Small intestine (tissue), 7 donors: ENCODE data around the gene PARN. TPM values are rescaled to one million over a fixed set of nuclear protein-coding genes. Genes with fewer than 3 reads are reported as not detected.

Experiments
- DNase-seq, 2 donors: peaks; one replicate each; pipeline versions ENCODE4 v3.0.0 to v3.0.0-alpha.2; 2013
- FAIRE-seq: peaks from 2 replicates; lab custom pipeline; 2012; peaks lifted over from hg19 to GRCh38; lab: Jason Lieb, UNC
- H3K27ac ChIP-seq, 3 donors: one replicate each; pipeline ENCODE4 v1.5.1; 2013; ENCODE audit warnings: low read length in 2 of 3, mild to moderate bottlenecking in 2 of 3, control low read depth in 1 of 3, inconsistent platforms in 1 of 3, low read depth in 1 of 3, moderate library complexity in 1 of 3
- H3K27me3 ChIP-seq, 3 donors: one replicate each; pipeline ENCODE4 v1.6.1; 2013; ENCODE audit warnings: low read length in 3 of 3, inconsistent platforms in 1 of 3; ENCODE audit not compliant: control insufficient read depth in 3 of 3, insufficient read depth in 3 of 3
- H3K36me3 ChIP-seq, 3 donors: one replicate each; pipeline ENCODE4 v1.6.1; 2013; ENCODE audit warnings: low read length in 3 of 3, inconsistent platforms in 1 of 3, low read depth in 1 of 3, mild to moderate bottlenecking in 1 of 3, moderate library complexity in 1 of 3; ENCODE audit not compliant: control insufficient read depth in 3 of 3, insufficient read depth in 2 of 3
- H3K4me1 ChIP-seq, 3 donors: one replicate each; pipeline ENCODE4 v1.6.1; 2013; ENCODE audit warnings: low read length in 2 of 3, inconsistent platforms in 1 of 3, low read depth in 1 of 3, mild to moderate bottlenecking in 1 of 3, moderate library complexity in 1 of 3; ENCODE audit not compliant: control insufficient read depth in 3 of 3, insufficient read depth in 2 of 3
- H3K4me3 ChIP-seq, 3 donors: one replicate each; pipeline ENCODE4 v1.5.1; 2013; ENCODE audit warnings: low read length in 3 of 3, control low read depth in 1 of 3, inconsistent platforms in 1 of 3, low read depth in 1 of 3, mild to moderate bottlenecking in 1 of 3, moderate library complexity in 1 of 3
- H3K9me3 ChIP-seq, 2 donors: one replicate each; pipeline ENCODE4 v1.6.1; 2013; ENCODE audit warnings: low read depth in 1 of 2, low read length in 1 of 2; ENCODE audit not compliant: control insufficient read depth in 2 of 2, insufficient read depth in 1 of 2
- WGBS, 3 donors: extraction: QIAGEN DNeasy Blood & Tissue Kit; methylation state at CpG; one replicate each; pipeline ENCODE4 v1.1.7; 2013; 5-methylcytosine and 5-hydroxymethylcytosine counted together
- polyA plus RNA-seq, 4 donors: library from polyadenylated mRNA; stranded (reverse) in 3 of 4; unstranded in 1 of 4; fragments of 200-250 nt in 3 of 4; fragments of 120-200 nt in 1 of 4; gene quantifications; one replicate each; pipeline versions ENCODE4 v1.2.1 to v1.2.3, GENCODE V29; 2013
- donor health status: healthy with polysubstance abuse.
- donor health status: control.
- donor health status: control.
- donor health status: Bipolar disorder and iron deficiency.
- donor health status: healthy.

PARN gene
- polyA plus RNA-seq, 4 donors, result 11.1 to 25.5 (median 15.8) TPM

DNA sequence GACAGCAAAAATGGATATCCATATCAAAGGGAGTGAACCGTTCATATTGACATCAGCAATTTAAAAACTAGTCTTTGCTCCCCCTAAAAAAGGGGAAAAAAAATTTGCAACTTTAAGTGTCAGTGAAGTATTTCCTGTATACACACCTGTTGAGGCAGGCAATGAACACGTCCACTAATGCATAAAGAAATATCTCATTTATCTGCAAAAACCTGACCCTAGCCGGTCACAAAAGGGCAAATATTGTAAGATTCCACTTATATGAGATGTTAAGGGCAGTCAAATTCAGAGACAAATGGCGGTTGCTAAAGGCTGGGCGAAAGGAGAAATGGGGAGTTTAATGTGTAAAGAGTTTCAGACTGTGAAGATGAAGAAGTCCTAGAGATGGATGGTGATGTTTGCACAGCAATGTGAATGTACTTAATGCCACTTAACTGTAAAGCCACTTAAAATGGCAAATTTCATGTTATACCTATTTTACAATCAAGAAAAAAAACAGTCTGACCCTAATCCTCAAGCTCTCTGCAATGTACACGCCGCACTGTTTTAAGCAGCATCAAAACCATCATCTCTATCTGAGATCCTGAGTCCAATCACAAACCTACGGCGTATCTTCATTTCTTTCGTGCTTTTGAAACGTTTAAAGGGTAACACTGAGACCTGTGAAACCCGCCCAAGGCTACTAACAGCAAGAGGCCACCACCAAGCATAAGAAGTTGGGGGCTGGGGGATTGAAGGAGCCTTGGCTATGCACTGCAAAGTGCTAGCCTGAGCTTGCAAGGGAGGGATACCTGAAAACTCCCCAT is 1.1 kb downstream of the PARN start:
- 46 to 53% (median 51%) methylated on average over 12 of the region's 12 CpGs for WGBS, 3 donors
- H3K4me1 ChIP-seq, result peaks cover 0 to 10% (median 6%) of the 10 kb centered on the region in 3 donors
- peak overlapping the region; percentile 86 to 97 (median 86) for H3K27ac ChIP-seq
- FAIRE-seq (no peak), DNase-seq (no peak)
- peaks cover 0 to 3% of the 10 kb centered on the region in 2 donors for H3K9me3 ChIP-seq
- peak overlapping the region; percentile 83 to 97 (median 88) for H3K4me3 ChIP-seq
- H3K27me3 ChIP-seq, result no peaks in the 10 kb centered on the region
- H3K36me3 ChIP-seq, result peaks cover 2 to 18% (median 2%) of the 10 kb centered on the region in 3 donors

DNA sequence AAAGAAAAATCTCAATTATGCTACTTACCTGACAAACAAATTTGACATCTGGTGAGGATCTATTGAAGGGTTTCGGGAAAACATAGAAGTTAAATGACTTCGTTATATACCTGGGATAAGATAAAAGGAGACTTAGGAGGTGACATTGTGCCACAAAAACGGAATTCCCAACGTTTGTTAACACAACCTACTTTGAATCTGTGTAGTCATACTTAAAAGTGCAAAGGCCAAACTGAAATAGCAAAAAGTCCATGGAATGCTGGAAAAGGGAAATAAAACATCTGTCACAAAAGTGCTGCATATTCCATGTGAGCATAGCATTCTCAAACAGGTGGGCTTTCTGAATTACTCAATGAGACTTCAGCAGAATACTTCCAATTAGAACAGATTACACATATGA is 3.0 kb downstream of the PARN start:
- DNase-seq (no peak), FAIRE-seq (no peak)
- Histone ChIP-seq H3K4me3 (no peak overlapping the region), H3K27me3 (no peaks in the 10 kb centered on the region), H3K27ac (no peak overlapping the region), H3K36me3 (peaks cover 2 to 27% (median 2%) of the 10 kb centered on the region in 3 donors), H3K9me3 (peaks cover 0 to 3% of the 10 kb centered on the region in 2 donors), H3K4me1 (peaks cover 0 to 9% (median 4%) of the 10 kb centered on the region in 3 donors)
- WGBS, 3 donors, result 79 to 83% (median 80%) methylated on average over 4 of the region's 4 CpGs

DNA sequence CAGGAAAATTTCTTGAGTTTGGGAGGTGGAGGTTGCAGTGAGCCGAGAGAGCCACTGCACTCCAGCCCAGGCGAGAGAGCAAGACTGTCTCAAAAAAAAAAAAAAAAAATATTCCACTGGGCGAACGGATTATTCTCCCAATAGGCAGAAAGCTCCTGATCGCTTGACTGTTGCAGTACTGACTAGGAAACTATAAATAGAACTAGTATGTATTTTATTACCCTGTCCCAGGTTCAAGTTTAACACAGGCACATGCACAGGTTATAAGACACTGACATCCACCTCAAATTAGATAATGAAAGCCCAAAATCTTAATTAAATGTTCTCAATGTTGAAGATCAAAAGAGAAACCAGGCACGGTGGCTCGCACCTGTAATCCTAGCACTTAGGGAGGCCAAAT is 11.5 kb downstream of the PARN start:
- H3K4me1 ChIP-seq, result no peaks in the 10 kb centered on the region
- FAIRE-seq (no peak), DNase-seq (no peak)
- no peak overlapping the region for H3K27ac ChIP-seq
- no peak overlapping the region for H3K4me3 ChIP-seq
- H3K27me3 ChIP-seq, result no peaks in the 10 kb centered on the region
- WGBS, 3 donors, result 88 to 94% (median 94%) methylated on average over 7 of the region's 7 CpGs
- peaks cover 4 to 46% (median 15%) of the 10 kb centered on the region in 3 donors for H3K36me3 ChIP-seq
- H3K9me3 ChIP-seq, result no peaks in the 10 kb centered on the region

DNA sequence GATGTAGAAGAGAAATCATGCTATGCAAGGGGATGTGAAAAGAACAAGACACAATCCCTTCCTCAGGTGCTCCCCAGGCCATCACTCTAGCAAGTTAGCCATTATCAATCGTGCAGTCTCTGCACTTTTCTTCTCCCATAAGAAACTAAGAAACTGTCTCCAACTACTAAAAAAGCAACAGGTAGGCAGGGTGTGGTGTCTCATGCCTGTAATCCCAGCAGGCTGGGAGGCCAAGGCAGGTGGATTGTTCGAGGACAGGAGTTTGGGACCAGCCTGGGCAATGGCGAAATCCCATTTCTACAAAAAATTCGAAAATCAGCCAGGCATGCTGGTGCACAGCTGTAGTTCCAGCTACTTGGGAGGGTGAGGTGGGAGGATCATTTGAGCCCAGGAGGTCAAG is 13.8 kb downstream of the PARN start:
- H3K27ac ChIP-seq, result no peak overlapping the region
- no peaks in the 10 kb centered on the region for H3K4me1 ChIP-seq
- WGBS, 3 donors, result 95 to 98% (median 95%) methylated on average over 4 of the region's 4 CpGs
- H3K9me3 ChIP-seq, result no peaks in the 10 kb centered on the region
- DNase-seq, result no peak
- no peak for FAIRE-seq
- H3K36me3 ChIP-seq, result peaks cover 8 to 43% (median 17%) of the 10 kb centered on the region in 3 donors
- H3K4me3 ChIP-seq, result no peak overlapping the region
- no peaks in the 10 kb centered on the region for H3K27me3 ChIP-seq

DNA sequence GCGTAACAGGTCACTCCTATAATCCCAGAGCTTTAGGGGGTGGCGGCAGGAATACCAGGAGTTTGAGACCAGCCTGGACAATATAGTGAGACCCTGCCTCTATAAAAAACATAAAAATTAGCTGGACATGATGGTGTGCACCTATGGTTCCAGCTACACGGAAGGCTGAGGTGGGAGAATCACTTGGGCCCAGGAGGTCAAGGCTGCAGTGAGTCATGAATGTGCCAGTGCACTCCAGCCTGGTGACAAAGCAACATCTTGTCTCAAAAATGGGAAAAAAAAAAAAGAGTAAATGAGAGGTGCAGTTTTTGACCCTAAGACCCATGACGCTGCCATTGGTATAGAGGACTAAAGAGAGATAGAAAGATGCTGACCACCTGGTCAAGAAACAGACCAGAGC is 16.1 kb downstream of the PARN start:
- Histone ChIP-seq H3K4me3 (no peak overlapping the region), H3K4me1 (no peaks in the 10 kb centered on the region), H3K27me3 (no peaks in the 10 kb centered on the region), H3K36me3 (peaks cover 13 to 48% (median 17%) of the 10 kb centered on the region in 3 donors), H3K27ac (no peak overlapping the region), H3K9me3 (no peaks in the 10 kb centered on the region)
- 99% methylated on average over 4 of the region's 4 CpGs for WGBS, 3 donors
- FAIRE-seq (no peak), DNase-seq (no peak)

DNA sequence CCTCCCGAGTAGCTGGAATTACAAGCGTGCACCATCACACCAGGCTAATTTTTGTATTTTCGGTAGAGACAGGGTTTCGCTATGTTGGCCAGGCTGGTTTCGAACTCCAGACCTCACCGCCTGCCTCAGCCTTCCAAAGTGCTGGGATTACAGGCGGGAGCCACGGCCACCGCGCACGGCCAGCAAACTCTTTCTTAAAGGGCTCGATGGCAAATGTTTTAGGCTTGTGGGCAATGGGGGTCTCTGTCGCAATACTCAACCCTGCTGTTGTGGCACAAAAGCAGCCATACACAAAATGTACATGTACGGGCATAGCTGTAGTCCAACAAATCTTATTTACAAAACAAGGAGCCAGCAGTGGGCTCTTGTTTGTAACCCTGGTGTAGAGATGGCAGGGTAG is 18.4 kb downstream of the PARN start:
- FAIRE-seq, result no peak
- Histone ChIP-seq H3K9me3 (no peaks in the 10 kb centered on the region), H3K27me3 (no peaks in the 10 kb centered on the region), H3K27ac (no peak overlapping the region), H3K4me3 (no peak overlapping the region), H3K4me1 (no peaks in the 10 kb centered on the region), H3K36me3 (peaks cover 13 to 43% (median 14%) of the 10 kb centered on the region in 3 donors)
- no peak for DNase-seq
- 98 to 99% (median 99%) methylated on average over 14 of the region's 14 CpGs for WGBS, 3 donors

DNA sequence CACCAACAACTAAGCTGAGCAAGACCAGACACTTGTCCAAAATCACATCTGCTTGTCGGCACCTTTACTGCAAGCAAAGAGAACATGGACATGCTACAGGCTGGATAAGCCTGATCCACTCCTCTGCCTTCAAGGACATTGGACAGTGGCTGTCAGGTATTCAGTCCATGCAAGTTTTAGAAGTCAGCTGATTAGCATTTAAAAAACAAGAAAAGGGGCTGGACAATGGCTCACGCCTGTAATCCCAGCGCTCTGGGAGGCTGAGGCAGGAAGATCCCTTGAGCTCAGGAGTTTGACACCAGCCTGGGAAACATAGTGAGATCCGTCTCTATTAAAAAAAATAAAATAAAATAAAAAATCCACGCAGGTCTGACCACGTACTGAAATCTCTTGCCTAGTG is 20.3 kb downstream of the PARN start:
- WGBS, 3 donors, result 94 to 97% (median 97%) methylated on average over 6 of the region's 6 CpGs
- H3K36me3 ChIP-seq, result peaks cover 9 to 45% (median 10%) of the 10 kb centered on the region in 3 donors
- H3K4me3 ChIP-seq, result no peak overlapping the region
- H3K9me3 ChIP-seq, result no peaks in the 10 kb centered on the region
- no peaks in the 10 kb centered on the region for H3K4me1 ChIP-seq
- H3K27me3 ChIP-seq, result no peaks in the 10 kb centered on the region
- H3K27ac ChIP-seq, result no peak overlapping the region
- DNase-seq, result no peak
- FAIRE-seq, result no peak

DNA sequence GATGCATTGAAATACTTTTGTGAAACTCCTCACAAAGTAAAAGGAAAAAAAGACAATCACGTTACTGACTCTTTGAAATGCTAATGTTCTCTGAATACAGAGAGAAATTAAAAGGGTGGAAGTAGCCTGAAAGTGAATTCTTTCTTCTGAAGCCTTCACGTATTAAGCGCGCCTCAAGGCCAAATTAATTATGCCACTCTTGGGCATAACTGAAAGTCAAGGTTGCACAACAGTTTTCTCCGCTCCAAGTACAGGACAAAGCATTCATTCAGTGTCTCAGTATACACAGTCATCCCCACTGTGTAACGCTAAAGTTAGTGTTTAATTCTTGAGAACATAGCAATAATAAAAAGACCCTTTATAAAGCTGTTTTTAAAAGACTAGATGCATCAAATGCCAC is 21.5 kb downstream of the PARN start:
- H3K36me3 ChIP-seq, result peaks cover 10 to 41% (median 10%) of the 10 kb centered on the region in 3 donors
- 86 to 93% (median 89%) methylated on average over 6 of the region's 6 CpGs for WGBS, 3 donors
- no peak overlapping the region for H3K4me3 ChIP-seq
- no peaks in the 10 kb centered on the region for H3K4me1 ChIP-seq
- DNase-seq (no peak), FAIRE-seq (no peak)
- no peaks in the 10 kb centered on the region for H3K27me3 ChIP-seq
- no peak overlapping the region for H3K27ac ChIP-seq
- H3K9me3 ChIP-seq, result no peaks in the 10 kb centered on the region
